ENCODE data around the gene RGS9.

GRCh38 chr17:65196617-65197016 lies 59.4 kb downstream of the RGS9 start:
- TF ChIP-seq, protein P1, sequence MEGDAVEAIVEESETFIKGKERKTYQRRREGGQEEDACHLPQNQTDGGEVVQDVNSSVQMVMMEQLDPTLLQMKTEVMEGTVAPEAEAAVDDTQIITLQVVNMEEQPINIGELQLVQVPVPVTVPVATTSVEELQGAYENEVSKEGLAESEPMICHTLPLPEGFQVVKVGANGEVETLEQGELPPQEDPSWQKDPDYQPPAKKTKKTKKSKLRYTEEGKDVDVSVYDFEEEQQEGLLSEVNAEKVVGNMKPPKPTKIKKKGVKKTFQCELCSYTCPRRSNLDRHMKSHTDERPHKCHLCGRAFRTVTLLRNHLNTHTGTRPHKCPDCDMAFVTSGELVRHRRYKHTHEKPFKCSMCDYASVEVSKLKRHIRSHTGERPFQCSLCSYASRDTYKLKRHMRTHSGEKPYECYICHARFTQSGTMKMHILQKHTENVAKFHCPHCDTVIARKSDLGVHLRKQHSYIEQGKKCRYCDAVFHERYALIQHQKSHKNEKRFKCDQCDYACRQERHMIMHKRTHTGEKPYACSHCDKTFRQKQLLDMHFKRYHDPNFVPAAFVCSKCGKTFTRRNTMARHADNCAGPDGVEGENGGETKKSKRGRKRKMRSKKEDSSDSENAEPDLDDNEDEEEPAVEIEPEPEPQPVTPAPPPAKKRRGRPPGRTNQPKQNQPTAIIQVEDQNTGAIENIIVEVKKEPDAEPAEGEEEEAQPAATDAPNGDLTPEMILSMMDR (IDR thresholded peaks at IDR 0.05; ENCODE audit: insufficient read depth, low read length, poor library complexity, severe bottlenecking) = no peak
- TF ChIP-seq EZH2phosphoT487 (conservative IDR thresholded peaks at IDR 0.05; ENCODE audit: low read length) = no peak

Measured in SU-DHL-6 (cell line).